B cell (primary cell): ENCODE data around the gene ATP7B. TPM values are rescaled to one million over a fixed set of nuclear protein-coding genes. Genes with fewer than 3 reads are reported as not detected.

Experiments used
- ATAC-seq: fragments of 200-7000 bp; cut with Tn5 transposase; one replicate; pipeline ENCODE4 v1.10.0; 2021; ENCODE audit warnings: low read depth, mild to moderate bottlenecking, moderate number of reproducible peaks, moderate library complexity
- CTCF ChIA-PET: fragments of 350-600 bp; sonication (Branson Sonifier 250); formaldehyde crosslinking; loops from one replicate; lab custom pipeline; 2021; ENCODE audit warnings: antibody characterized with exemption, inconsistent platforms; lab: Charles Lee
- POLR2A ChIA-PET: fragments of 350-600 bp; sonication (Branson Sonifier 250); formaldehyde crosslinking; loops from one replicate; lab custom pipeline; 2021; ENCODE audit warnings: antibody characterized with exemption; lab: Charles Lee
- DNase-seq: peaks from one replicate; pipeline ENCODE4 v3.0.0; 2013
- H2AFZ ChIP-seq: 2 replicates; pipeline ENCODE4 v1.6.1; 2012; ENCODE audit warnings: mild to moderate bottlenecking, low read depth, low read length; ENCODE audit not compliant: insufficient read depth, poor library complexity, severe bottlenecking
- H3K27ac ChIP-seq, 2 donors: 1 replicate in 1 of 2; 2 replicates in 1 of 2; pipeline ENCODE4 v1.5.1; 2012 to 2013; ENCODE audit warnings: low read length in 2 of 2, mild to moderate bottlenecking in 2 of 2, moderate library complexity in 1 of 2
- H3K27me3 ChIP-seq, 4 experiments: fragments of 200-600 bp in 1 of 4; sonication (generic) in 1 of 4; replicated peaks in 1 of 4; 1 replicate in 2 of 4; 2 replicates in 2 of 4; pipeline versions ENCODE4 v1.6.1 to v1.7.0; 2013 to 2016; ENCODE audit warnings: low read length in 3 of 4, mild to moderate bottlenecking in 2 of 4, mixed read lengths in 1 of 4, moderate library complexity in 1 of 4; ENCODE audit not compliant: insufficient read depth in 4 of 4, control insufficient read depth in 3 of 4; ENCODE audit errors: control extremely low read depth in 1 of 4
- H3K36me3 ChIP-seq, 2 experiments: replicated peaks in 1 of 2; 1 replicate in 1 of 2; 2 replicates in 1 of 2; pipeline versions ENCODE4 v1.6.1 to v1.7.1; 2013; ENCODE audit warnings: low read length in 1 of 2; ENCODE audit not compliant: insufficient read depth in 2 of 2, control insufficient read depth in 1 of 2; ENCODE audit errors: control extremely low read depth in 1 of 2, extremely low read depth in 1 of 2
- H3K4me1 ChIP-seq, 2 donors: fragments of 200-600 bp in 1 of 2; sonication (generic) in 1 of 2; 1 replicate in 1 of 2; 2 replicates in 1 of 2; pipeline versions ENCODE4 v1.5.1 to v1.6.1; 2013 to 2017; ENCODE audit warnings: low read length in 2 of 2; ENCODE audit not compliant: control insufficient read depth in 2 of 2, insufficient read depth in 2 of 2
- H3K4me2 ChIP-seq: replicated peaks from 2 replicates; pipeline ENCODE3; 2012; ENCODE audit warnings: mild to moderate bottlenecking, low read depth, low read length; ENCODE audit not compliant: poor library complexity, severe bottlenecking
- H3K4me3 ChIP-seq, 5 experiments: fragments of 200-600 bp in 1 of 5; sonication (generic) in 1 of 5; 1 replicate in 3 of 5; 2 replicates in 2 of 5; pipeline versions ENCODE4 v1.5.1 to v1.7.0; 2011 to 2016; ENCODE audit warnings: low read length in 4 of 5, mild to moderate bottlenecking in 4 of 5, low read depth in 2 of 5, control low read depth in 1 of 5, moderate library complexity in 1 of 5; ENCODE audit not compliant: insufficient read depth in 1 of 5; ENCODE audit errors: control extremely low read depth in 1 of 5, extremely low read depth in 1 of 5
- H3K79me2 ChIP-seq: fragments of 200-600 bp; sonication (generic); one replicate; pipeline ENCODE4 v1.6.0; 2016; ENCODE audit warnings: low read length; ENCODE audit not compliant: control insufficient read depth, insufficient read depth
- H3K9ac ChIP-seq: fragments of 200-600 bp; sonication (generic); 2 replicates; pipeline ENCODE4 v1.6.1; 2017; ENCODE audit warnings: mild to moderate bottlenecking, low read length, moderate library complexity
- H3K9me3 ChIP-seq, 3 donors: one replicate each; pipeline versions ENCODE4 v1.6.1 to v1.7.1; 2013; ENCODE audit warnings: low read length in 2 of 3; ENCODE audit not compliant: control insufficient read depth in 2 of 3, insufficient read depth in 1 of 3; ENCODE audit errors: control extremely low read depth in 1 of 3
- H4K20me1 ChIP-seq: 2 replicates; pipeline ENCODE4 v1.6.0; 2012; ENCODE audit warnings: mild to moderate bottlenecking, low read length; ENCODE audit not compliant: insufficient read depth, control insufficient read depth, poor library complexity, severe bottlenecking
- H3K27ac Mint-ChIP-seq: one replicate; pipeline ENCODE4 v1.8.0; 2021; ENCODE audit warnings: mixed read lengths
- H3K27me3 Mint-ChIP-seq: one replicate; pipeline ENCODE4 v1.8.0; 2021; ENCODE audit warnings: mixed read lengths
- H3K4me1 Mint-ChIP-seq: one replicate; pipeline ENCODE4 v1.8.0; 2021; ENCODE audit warnings: mixed read lengths
- H3K4me3 Mint-ChIP-seq: one replicate; pipeline ENCODE4 v1.8.0; 2021; ENCODE audit warnings: mixed read lengths
- H3K9me3 Mint-ChIP-seq: one replicate; pipeline ENCODE4 v1.8.0; 2022; ENCODE audit warnings: mixed read lengths; ENCODE audit not compliant: insufficient read depth
- CTCF ChIP-seq: fragments of 200-600 bp; IDR thresholded peaks from one replicate; pipeline ENCODE4 v1.8.0; 2022; ENCODE audit warnings: antibody characterized with exemption, mild to moderate bottlenecking
- EZH2 ChIP-seq: IDR thresholded peaks from 2 replicates; pipeline ENCODE4 v1.6.1; 2012; ENCODE audit warnings: borderline replicate concordance, low read depth, mild to moderate bottlenecking, moderate library complexity, low read length; ENCODE audit not compliant: insufficient read depth, poor library complexity, severe bottlenecking
- WGBS: methylation state at CpG from one replicate; pipeline ENCODE4 v1.1.5; 2013; ENCODE audit warnings: missing lambda C conversion rate; ENCODE audit not compliant: insufficient coverage; 5-methylcytosine and 5-hydroxymethylcytosine counted together
- intact Hi-C: fragments of 100-400 bp; cut with micrococcal nuclease; formaldehyde crosslinking; loops from one replicate; pipeline ENCODE4 v1.10.0; 2022
- polyA plus RNA-seq: library from polyadenylated mRNA; depleted of rRNA; stranded (reverse); fragments of >200 nt; gene quantifications from 2 replicates; pipeline ENCODE4 v1.2.3, GENCODE V29; 2012
- total RNA-seq, 2 donors: library from RNA; stranded (reverse); fragments of 120-200 nt in 1 of 2; gene quantifications; 1 replicate in 1 of 2; 2 replicates in 1 of 2; pipeline versions ENCODE4 v1.2.3 to v1.2.4, GENCODE V29; 2013 to 2022

The ATP7B gene
- total and polyA plus RNA-seq, 2 donors (not counting 1 experiment from before 2014, with no cell fraction given) = 0.10 to 0.91 TPM

- Mint-ChIP-seq H3K27ac (no peak overlapping the region), H3K9me3 (no peaks in the 10 kb centered on the region), H3K4me3 (no peak overlapping the region), H3K4me1 (peaks cover 6% of the 10 kb centered on the region), H3K27me3 (peaks cover 28% of the 10 kb centered on the region)
- Histone ChIP-seq H2AFZ (no peak overlapping the region), H3K9ac (no peak overlapping the region), H3K4me2 (no peak overlapping the region), H3K79me2 (no peaks in the 10 kb centered on the region), H3K4me3 (no peak overlapping the region), H4K20me1 (no peaks in the 10 kb centered on the region), H3K4me1 (peaks cover 9 to 11% of the 10 kb centered on the region in 2 donors), H3K9me3 (no peaks in the 10 kb centered on the region), H3K27me3 (peaks cover 0 to 22% (median 13%) of the 10 kb centered on the region in 4 experiments), H3K36me3 (no peaks in the 10 kb centered on the region), H3K27ac (no peak overlapping the region)
- ChIA-PET POLR2A (no interaction called here), CTCF (no interaction called here)
- TF ChIP-seq EZH2 = no peak
- no peak for TF ChIP-seq CTCF
- DNase-seq (no peak), ATAC-seq (no peak)
- 78% methylated on average over 6 of the region's 8 CpGs for WGBS
- intact Hi-C loops = no loop called here
Measured at GRCh38 chr13:52006523-52007245, 4.6 kb downstream of the ATP7B start.

- no peak overlapping the region for H3K27ac ChIP-seq
- H3K4me2 ChIP-seq = no peak overlapping the region
- DNase-seq (no peak), ATAC-seq (no peak)
- intact Hi-C loops = no loop called here
- Mint-ChIP-seq H3K4me1 (peaks cover 2% of the 10 kb centered on the region), H3K4me3 (no peak overlapping the region), H3K27ac (no peak overlapping the region), H3K27me3 (peaks cover 29% of the 10 kb centered on the region), H3K9me3 (no peaks in the 10 kb centered on the region)
- CTCF ChIA-PET = no interaction called here
- no peak for TF ChIP-seq EZH2
- no peak for TF ChIP-seq CTCF
- no peak overlapping the region for H2AFZ ChIP-seq
- H3K9ac ChIP-seq = no peak overlapping the region
- no peak overlapping the region for H3K4me3 ChIP-seq
- no peaks in the 10 kb centered on the region for H3K9me3 ChIP-seq
- no peaks in the 10 kb centered on the region for H4K20me1 ChIP-seq
- POLR2A ChIA-PET = no interaction called here
- H3K79me2 ChIP-seq = no peaks in the 10 kb centered on the region
- no peaks in the 10 kb centered on the region for H3K36me3 ChIP-seq
- peaks cover 0 to 17% (median 9%) of the 10 kb centered on the region in 4 experiments for H3K27me3 ChIP-seq
- WGBS = 90% methylated on average over 5 of the region's 13 CpGs
- H3K4me1 ChIP-seq = peaks cover 3 to 5% of the 10 kb centered on the region in 2 donors
Measured at GRCh38 chr13:52005841-52006522, 5.3 kb downstream of the ATP7B start.
